HG02571 (cell line): ENCODE measurements around the gene MPL.

Experiments used
- ATAC-seq: cut with Tn5 transposase; IDR thresholded peaks from one replicate; pipeline ENCODE4 v1.9.1; 2021; ENCODE audit warnings: mild to moderate bottlenecking, moderate library complexity; ENCODE audit not compliant: unreplicated experiment

Gene MPL

DNA sequence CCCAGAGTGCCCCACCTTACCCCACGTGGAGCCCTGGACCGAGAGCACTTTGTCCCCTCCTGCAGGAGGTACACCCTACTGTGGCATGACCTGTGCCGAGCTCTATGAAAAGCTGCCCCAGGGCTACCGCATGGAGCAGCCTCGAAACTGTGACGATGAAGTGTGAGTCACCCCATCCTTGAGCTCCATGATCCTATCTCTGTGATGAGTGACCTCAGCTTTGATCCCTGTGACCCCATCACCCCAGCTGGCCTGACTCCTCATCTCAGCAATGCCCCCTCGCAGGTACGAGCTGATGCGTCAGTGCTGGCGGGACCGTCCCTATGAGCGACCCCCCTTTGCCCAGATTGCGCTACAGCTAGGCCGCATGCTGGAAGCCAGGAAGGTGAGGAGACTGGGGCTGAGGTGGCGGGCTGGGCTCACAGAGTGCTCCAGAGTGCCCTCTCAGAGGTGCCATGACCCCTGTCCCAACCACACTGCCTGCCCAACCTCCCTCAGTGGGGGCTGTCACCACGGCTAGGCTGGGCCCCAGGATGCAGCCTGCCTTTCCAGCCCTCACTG is 16.2 kb upstream of the MPL start:
- ATAC-seq, result no peak

DNA sequence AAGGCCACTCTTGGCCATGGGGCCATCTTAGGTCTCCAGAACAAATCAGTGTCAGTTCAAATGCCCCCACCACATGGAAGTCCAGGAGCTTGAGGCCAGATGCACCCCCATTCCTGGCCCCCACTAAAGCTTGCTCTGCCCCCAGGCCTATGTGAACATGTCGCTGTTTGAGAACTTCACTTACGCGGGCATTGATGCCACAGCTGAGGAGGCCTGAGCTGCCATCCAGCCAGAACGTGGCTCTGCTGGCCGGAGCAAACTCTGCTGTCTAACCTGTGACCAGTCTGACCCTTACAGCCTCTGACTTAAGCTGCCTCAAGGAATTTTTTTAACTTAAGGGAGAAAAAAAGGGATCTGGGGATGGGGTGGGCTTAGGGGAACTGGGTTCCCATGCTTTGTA is 15.1 kb upstream of the MPL start:
- no peak for ATAC-seq

GRCh38 chr1:43324810-43325209 is 12.8 kb upstream of the MPL start:
- ATAC-seq, result no peak

DNA sequence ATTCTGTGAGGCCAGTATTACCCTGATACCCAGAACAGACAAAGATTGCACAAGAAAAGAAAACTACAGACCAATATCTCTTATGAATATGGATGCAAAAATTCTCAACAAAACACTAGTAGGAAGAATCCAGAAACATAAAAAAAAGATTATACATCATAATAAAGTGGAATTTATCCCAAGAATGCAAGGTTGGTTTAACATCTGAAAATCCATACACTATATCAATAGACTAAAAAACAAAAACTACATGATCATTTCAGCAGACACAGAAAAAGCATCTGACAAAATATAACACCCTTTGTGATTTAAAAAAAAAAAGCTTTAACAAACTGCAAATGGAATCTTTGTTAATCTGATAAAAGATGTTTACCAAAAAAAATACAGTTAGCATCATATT is 12.2 kb upstream of the MPL start:
- ATAC-seq, result no peak

DNA sequence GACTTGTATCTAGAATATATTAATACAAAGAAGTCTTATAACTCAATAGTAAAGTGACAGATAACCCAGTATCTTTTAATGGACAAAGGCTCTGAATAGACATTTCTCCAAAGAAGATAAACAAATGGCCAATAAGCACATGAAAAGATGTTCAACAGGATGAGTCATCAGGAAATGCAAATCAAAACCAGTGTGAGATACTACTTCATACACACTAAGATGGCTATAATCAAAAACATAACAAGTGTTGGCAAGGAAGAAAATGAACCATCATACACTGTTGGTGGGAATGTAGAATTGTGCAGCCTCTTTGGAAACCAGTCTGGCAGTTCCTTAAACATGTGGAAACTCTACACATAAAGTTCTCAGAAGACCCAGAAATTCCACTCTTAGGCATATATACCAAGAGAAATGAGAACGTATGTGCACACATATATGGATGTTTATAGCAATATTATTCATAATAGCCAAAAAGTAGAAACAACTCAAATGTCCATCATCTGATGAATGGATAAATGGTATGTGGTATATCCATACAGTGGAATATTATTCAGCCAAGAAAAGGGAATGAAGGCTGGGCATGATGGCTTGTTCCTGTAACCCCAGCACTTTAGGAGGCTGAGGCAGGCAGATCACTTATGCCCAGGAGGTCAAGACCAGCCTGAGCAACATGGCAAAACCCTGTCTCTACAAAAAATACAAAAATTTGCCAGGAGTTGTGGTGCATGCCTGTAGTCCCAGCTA is 9.9 kb upstream of the MPL start:
- ATAC-seq, result no peak

- ATAC-seq, result no peak
These were observed 7.4 kb upstream of the MPL start for GRCh38 chr1:43329995-43330751.

DNA sequence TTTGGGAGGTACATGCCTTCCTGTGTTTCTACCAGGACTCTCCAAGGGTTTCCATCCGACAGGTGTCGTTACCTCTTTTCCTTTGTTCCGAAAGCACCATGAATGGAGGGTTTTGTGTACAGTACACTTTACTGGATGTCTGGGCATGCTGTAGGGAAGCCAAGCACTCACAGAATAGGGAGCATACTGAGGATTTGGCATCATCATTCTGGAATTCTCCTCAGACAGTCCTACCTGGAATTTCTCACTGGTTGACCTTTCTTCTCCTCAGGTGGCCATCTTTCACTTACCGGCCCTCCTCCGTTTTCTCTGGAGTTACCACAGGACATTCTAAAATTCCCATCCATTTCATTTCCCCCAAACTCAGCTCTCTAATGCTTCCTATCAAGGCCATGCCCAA is 5.9 kb upstream of the MPL start:
- ATAC-seq, result no peak

- no peak for ATAC-seq
These were observed 3.0 kb upstream of the MPL start for GRCh38 chr1:43334453-43335205.

GRCh38 chr1:43338001-43338400 is 383 bp downstream of the MPL start:
- no peak for ATAC-seq

DNA sequence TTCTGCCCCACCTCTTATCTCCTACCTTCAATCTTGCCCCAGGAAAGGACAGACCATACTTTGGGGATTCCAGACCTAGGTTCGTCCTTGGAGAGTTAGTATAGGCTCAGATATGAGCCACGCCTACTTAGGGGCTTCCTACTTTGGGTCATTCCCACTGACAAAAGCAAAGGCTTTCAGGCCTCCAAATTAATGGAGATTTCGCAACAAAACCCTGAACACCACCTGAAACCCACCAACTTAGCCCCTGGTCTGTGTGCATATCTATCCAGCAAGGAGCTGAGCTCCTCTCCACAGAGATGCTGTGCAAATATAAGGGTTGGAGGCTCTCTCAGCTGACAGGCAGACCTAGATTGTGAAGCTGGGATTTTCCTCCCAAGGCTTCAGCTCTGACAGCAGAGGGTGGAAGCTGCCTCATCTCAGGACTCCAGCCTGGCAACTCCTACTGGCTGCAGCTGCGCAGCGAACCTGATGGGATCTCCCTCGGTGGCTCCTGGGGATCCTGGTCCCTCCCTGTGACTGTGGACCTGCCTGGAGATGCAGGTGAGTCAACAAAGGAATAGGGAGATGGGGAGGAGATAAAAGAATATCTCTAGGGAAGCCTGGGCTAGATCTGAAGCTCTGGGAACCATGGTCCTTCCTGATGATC is 2.1 kb downstream of the MPL start:
- ATAC-seq, result no peak

GRCh38 chr1:43340559-43340958 is 2.9 kb downstream of the MPL start:
- ATAC-seq, result no peak

DNA sequence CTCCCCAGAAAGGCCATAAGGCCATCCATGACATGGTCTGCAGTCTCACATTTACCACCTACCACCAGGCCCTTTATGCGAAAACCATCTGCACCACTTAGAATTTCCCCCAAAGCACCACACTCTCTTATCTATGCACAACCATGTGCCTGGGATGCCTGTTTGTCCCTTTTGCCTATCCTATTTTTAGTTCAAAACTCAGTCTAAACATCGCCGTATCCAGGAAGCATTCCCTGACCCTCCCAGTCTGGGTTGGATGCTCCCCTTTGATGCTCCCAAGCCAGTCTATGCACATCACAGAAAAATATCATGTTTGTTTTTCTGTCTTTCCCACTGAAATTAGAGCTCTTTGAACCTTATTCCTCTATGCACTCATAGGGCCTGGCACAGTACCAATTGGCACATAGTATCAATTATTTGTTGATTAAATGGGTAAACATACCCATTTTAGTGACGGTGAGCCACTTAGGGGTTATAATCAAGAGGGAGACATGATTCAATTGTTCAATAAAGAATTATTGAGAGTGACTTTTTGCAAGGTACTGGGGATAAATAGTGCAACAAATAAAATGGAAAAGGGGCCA is 6.7 kb downstream of the MPL start:
- ATAC-seq, result no peak

GRCh38 chr1:43345120-43345519 is 7.5 kb downstream of the MPL start:
- ATAC-seq, result no peak

DNA sequence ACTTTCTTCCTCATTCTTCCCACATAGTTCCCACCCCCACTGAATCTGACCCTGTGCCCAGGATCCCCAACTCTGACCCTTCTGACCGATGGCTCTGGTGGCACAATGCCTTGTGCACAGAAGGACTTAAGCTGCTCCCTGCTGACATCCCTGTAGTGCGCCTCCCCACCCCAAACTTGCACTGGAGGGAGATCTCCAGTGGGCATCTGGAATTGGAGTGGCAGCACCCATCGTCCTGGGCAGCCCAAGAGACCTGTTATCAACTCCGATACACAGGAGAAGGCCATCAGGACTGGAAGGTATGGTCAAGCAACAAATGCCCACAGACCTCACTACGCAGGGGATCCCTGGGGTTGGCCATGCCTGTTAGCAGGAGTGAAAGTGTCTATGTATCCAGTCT is 9.0 kb downstream of the MPL start:
- ATAC-seq, result no peak

DNA sequence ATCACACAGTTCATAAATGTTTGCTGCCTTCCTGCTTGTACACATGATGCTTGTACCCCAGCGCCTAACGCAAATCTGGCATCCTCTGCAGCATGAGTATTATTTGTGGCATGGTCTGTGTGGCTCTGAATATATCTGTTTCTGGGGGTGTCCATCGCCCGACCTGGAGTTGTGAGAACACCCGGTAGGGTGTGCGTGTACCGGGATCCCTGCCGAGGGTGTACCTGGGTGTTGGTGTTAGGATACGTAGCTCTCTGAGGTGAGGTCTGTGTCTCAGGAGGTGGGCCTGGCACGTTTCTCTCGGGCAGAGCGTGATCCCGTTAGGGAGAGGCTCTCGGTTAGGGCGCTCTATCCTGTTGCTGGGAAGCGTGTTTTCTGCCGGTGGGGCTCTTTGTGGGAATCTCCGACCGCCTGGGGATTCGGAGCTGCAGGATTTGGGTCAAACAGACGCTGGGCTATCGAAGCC is 10.8 kb downstream of the MPL start:
- ATAC-seq, result no peak

- no peak for ATAC-seq
These were observed 11.4 kb downstream of the MPL start for GRCh38 chr1:43348809-43349593.

- no peak for ATAC-seq
These were observed 12.1 kb downstream of the MPL start for GRCh38 chr1:43349594-43350306.

- ATAC-seq, result no peak
These were observed 13.4 kb downstream of the MPL start for GRCh38 chr1:43350976-43351375.
